Kidney (tissue), 14 donors: ENCODE data around the gene NSMCE4A. TPM values are rescaled to one million over a fixed set of nuclear protein-coding genes. Genes with fewer than 3 reads are reported as not detected.

Experiments
- DNase-seq, 5 donors: peaks; one replicate each; pipeline ENCODE4 v3.0.0-alpha.2; 2013 to 2020
- FAIRE-seq: peaks from 2 replicates; lab custom pipeline; 2012; peaks lifted over from hg19 to GRCh38; lab: Jason Lieb, UNC
- H3K27ac ChIP-seq, 2 donors: one replicate each; pipeline ENCODE4 v1.7.0; 2013; ENCODE audit warnings: low read depth in 2 of 2, low read length in 2 of 2, inconsistent platforms in 1 of 2
- H3K27me3 ChIP-seq: one replicate; pipeline ENCODE4 v1.7.1; 2013; ENCODE audit warnings: low read length, inconsistent platforms; ENCODE audit not compliant: control insufficient read depth, insufficient read depth
- H3K36me3 ChIP-seq, 3 donors: one replicate each; pipeline versions ENCODE4 v1.7.0 to v1.7.1; 2013; ENCODE audit warnings: low read length in 3 of 3, control low read depth in 1 of 3, inconsistent platforms in 1 of 3; ENCODE audit not compliant: insufficient read depth in 3 of 3, control insufficient read depth in 2 of 3
- H3K4me1 ChIP-seq, 3 donors: one replicate each; pipeline versions ENCODE4 v1.7.0 to v1.7.1; 2013; ENCODE audit warnings: low read length in 3 of 3, inconsistent platforms in 1 of 3, low read depth in 1 of 3; ENCODE audit not compliant: control insufficient read depth in 2 of 3, insufficient read depth in 2 of 3
- H3K4me3 ChIP-seq, 3 donors: one replicate each; pipeline versions ENCODE4 v1.7.0 to v1.8.1; 2013; ENCODE audit warnings: low read length in 3 of 3, control low read depth in 1 of 3, inconsistent platforms in 1 of 3
- H3K9ac ChIP-seq, 3 donors: one replicate each; pipeline versions ENCODE4 v1.7.0 to v1.7.1; 2013; ENCODE audit warnings: low read length in 3 of 3, control low read depth in 1 of 3, inconsistent platforms in 1 of 3
- H3K9me3 ChIP-seq, 3 donors: one replicate each; pipeline versions ENCODE4 v1.7.0 to v1.7.1; 2013; ENCODE audit warnings: low read length in 3 of 3, control low read depth in 1 of 3, inconsistent platforms in 1 of 3; ENCODE audit not compliant: control insufficient read depth in 2 of 3, insufficient read depth in 1 of 3
- intact Hi-C: fragments of 100-400 bp; cut with DNase I; formaldehyde crosslinking; loops from one replicate; pipeline ENCODE4 v1.11.1; 2022
- polyA plus RNA-seq: library from polyadenylated mRNA; stranded (reverse); fragments of 350-450 nt; fragmentation: Illumina TruSeq; extraction: RNeasy Lipid Tissue Mini Kit (QIAGEN cat#74804); gene quantifications from one replicate; pipeline ENCODE4 v1.2.3, GENCODE V29; 2014; ENCODE audit warnings: low read depth, low replicate concordance; ENCODE audit not compliant: insufficient read depth
- total RNA-seq: library from RNA; stranded (reverse); fragmentation: NEBNext Ultra II Directional; extraction: Animal tissue kit (Norgen Biotek cat#: 25700); gene quantifications from one replicate; pipeline ENCODE4 v1.2.1, GENCODE V29; 2021
- TF ChIP-seq, protein P1 (sequence below): IDR thresholded peaks from 3 replicates; pipeline ENCODE4 v1.5.1; 2012; ENCODE audit warnings: mild to moderate bottlenecking, moderate library complexity, borderline replicate concordance; ENCODE audit not compliant: insufficient read depth; ENCODE audit errors: extremely low read depth
- donor health status: control.
- donor health status: control.
- donor health status: control.
- donor health status: control.
- donor health status: control.
- donor health status: DM: yes; HTN: yes; CAD: no.
- donor health status: Normal renal cell carcinoma (clear cell type).

NSMCE4A gene
- total and polyA plus RNA-seq, 2 donors from 2014 or later = 36.3 to 36.4 TPM

- Histone ChIP-seq H3K27ac (peak overlapping the region in 1 of 2 donors; percentile 45), H3K4me3 (no peak overlapping the region), H3K27me3 (no peaks in the 10 kb centered on the region), H3K9ac (no peak overlapping the region), H3K36me3 (peaks cover 0 to 11% (median 6%) of the 10 kb centered on the region in 3 donors), H3K4me1 (peaks cover 0 to 4% (median 0%) of the 10 kb centered on the region in 3 donors), H3K9me3 (no peaks in the 10 kb centered on the region)
- TF ChIP-seq, protein P1, sequence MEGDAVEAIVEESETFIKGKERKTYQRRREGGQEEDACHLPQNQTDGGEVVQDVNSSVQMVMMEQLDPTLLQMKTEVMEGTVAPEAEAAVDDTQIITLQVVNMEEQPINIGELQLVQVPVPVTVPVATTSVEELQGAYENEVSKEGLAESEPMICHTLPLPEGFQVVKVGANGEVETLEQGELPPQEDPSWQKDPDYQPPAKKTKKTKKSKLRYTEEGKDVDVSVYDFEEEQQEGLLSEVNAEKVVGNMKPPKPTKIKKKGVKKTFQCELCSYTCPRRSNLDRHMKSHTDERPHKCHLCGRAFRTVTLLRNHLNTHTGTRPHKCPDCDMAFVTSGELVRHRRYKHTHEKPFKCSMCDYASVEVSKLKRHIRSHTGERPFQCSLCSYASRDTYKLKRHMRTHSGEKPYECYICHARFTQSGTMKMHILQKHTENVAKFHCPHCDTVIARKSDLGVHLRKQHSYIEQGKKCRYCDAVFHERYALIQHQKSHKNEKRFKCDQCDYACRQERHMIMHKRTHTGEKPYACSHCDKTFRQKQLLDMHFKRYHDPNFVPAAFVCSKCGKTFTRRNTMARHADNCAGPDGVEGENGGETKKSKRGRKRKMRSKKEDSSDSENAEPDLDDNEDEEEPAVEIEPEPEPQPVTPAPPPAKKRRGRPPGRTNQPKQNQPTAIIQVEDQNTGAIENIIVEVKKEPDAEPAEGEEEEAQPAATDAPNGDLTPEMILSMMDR = no peak
- intact Hi-C loops = no loop called here
- FAIRE-seq (no peak), DNase-seq (peak in 1 of 5 donors; percentile 15)
Observed at GRCh38 chr10:121910673-121911420, 64.2 kb downstream of the NSMCE4A start.

Other genes with a start within 250 kb of the NSMCE4A start
- 31.0 TPM for gene ATE1, start 47.2 kb downstream of the NSMCE4A start, total RNA-seq
- gene ATE1, start 47.2 kb downstream of the NSMCE4A start, polyA plus RNA-seq = 9.8 TPM
- 81.0 TPM for gene TACC2, start 13.9 kb upstream of the NSMCE4A start, total RNA-seq
- 36.4 TPM for gene TACC2, start 13.9 kb upstream of the NSMCE4A start, polyA plus RNA-seq